A673 (cell line): ENCODE measurements around the gene NTRK3. TPM values are rescaled to one million over a fixed set of nuclear protein-coding genes. Genes with fewer than 3 reads are reported as not detected.

ENCODE experiments used
- BruUV-seq: library from RNA; stranded (reverse); fragments of 400-500 nt; replicated peaks from 2 replicates; lab custom pipeline; 2021; lab: Mats Ljungman, UMichigan
- CTCF ChIA-PET: fragments of 300-600 bp; sonication (Branson Sonifier 250); formaldehyde crosslinking; loops from one replicate; lab custom pipeline; 2022; ENCODE audit warnings: antibody characterized with exemption; lab: Charles Lee
- POLR2A ChIA-PET: fragments of 300-600 bp; sonication (Branson Sonifier 250); formaldehyde crosslinking; loops from one replicate; lab custom pipeline; 2022; ENCODE audit warnings: antibody characterized with exemption; ENCODE audit not compliant: low non-redundant PET; lab: Charles Lee
- DNase-seq: peaks from one replicate; pipeline ENCODE4 v3.0.0-alpha.2; 2015; ENCODE audit warnings: low spot score
- H3K27ac ChIP-seq: fragments of 200-600 bp; sonication (generic); 2 replicates; pipeline ENCODE4 v1.5.1; 2016; ENCODE audit warnings: mixed run types, low read depth, mild to moderate bottlenecking, mixed read lengths, antibody characterized with exemption, low read length; ENCODE audit not compliant: poor library complexity, severe bottlenecking
- H3K27me3 ChIP-seq: fragments of 200-600 bp; sonication (generic); replicated peaks from 2 replicates; pipeline ENCODE4 v1.6.1; 2017; ENCODE audit warnings: mixed run types, low read depth, mild to moderate bottlenecking, mixed read lengths, antibody characterized with exemption, low read length; ENCODE audit not compliant: insufficient read depth, poor library complexity
- H3K36me3 ChIP-seq: fragments of 200-600 bp; sonication (generic); 2 replicates; pipeline ENCODE4 v1.6.1; 2016; ENCODE audit warnings: mixed run types, mild to moderate bottlenecking, mixed read lengths, antibody characterized with exemption, low read length; ENCODE audit not compliant: insufficient read depth, poor library complexity, severe bottlenecking
- H3K4me1 ChIP-seq: fragments of 200-600 bp; sonication (generic); 2 replicates; pipeline ENCODE4 v1.6.1; 2017; ENCODE audit warnings: mixed run types, mild to moderate bottlenecking, mixed read lengths, antibody characterized with exemption, low read length; ENCODE audit not compliant: insufficient read depth, poor library complexity, severe bottlenecking
- H3K4me3 ChIP-seq: fragments of 200-600 bp; sonication (generic); 2 replicates; pipeline ENCODE4 v1.5.1; 2016; ENCODE audit warnings: low read depth, mixed run types, mild to moderate bottlenecking, mixed read lengths, low read length; ENCODE audit not compliant: poor library complexity, severe bottlenecking
- H3K9me3 ChIP-seq: fragments of 200-600 bp; sonication (generic); 2 replicates; pipeline ENCODE4 v1.6.1; 2016; ENCODE audit warnings: mixed run types, low read depth, mild to moderate bottlenecking, mixed read lengths, antibody characterized with exemption, low read length; ENCODE audit not compliant: poor library complexity, severe bottlenecking
- CTCF ChIP-seq: fragments of 300-800, 200-600 bp; sonication (generic); conservative IDR thresholded peaks from 2 replicates; pipeline ENCODE4 v1.5.1; 2017; ENCODE audit warnings: low read depth, mild to moderate bottlenecking, antibody characterized with exemption, low read length, moderate library complexity, mixed read lengths
- EZH2 ChIP-seq: fragments of 200-600 bp; sonication (generic); IDR thresholded peaks from 2 replicates; pipeline ENCODE4 v1.6.1; 2017; ENCODE audit warnings: borderline replicate concordance, low read depth, mild to moderate bottlenecking, mixed read lengths, antibody characterized with exemption, low read length; ENCODE audit not compliant: poor library complexity, severe bottlenecking
- intact Hi-C: fragments of 100-400 bp; cut with micrococcal nuclease; formaldehyde crosslinking; loops from one replicate; pipeline ENCODE4 v1.10.0; 2022; ENCODE audit not compliant: unreplicated experiment
- total RNA-seq: library from RNA; stranded (reverse); gene quantifications from 2 replicates; pipeline ENCODE4 v1.2.3, GENCODE V29; 2021

The NTRK3 gene
- total RNA-seq, 1 experiment from 2014 or later: not detected

DNA sequence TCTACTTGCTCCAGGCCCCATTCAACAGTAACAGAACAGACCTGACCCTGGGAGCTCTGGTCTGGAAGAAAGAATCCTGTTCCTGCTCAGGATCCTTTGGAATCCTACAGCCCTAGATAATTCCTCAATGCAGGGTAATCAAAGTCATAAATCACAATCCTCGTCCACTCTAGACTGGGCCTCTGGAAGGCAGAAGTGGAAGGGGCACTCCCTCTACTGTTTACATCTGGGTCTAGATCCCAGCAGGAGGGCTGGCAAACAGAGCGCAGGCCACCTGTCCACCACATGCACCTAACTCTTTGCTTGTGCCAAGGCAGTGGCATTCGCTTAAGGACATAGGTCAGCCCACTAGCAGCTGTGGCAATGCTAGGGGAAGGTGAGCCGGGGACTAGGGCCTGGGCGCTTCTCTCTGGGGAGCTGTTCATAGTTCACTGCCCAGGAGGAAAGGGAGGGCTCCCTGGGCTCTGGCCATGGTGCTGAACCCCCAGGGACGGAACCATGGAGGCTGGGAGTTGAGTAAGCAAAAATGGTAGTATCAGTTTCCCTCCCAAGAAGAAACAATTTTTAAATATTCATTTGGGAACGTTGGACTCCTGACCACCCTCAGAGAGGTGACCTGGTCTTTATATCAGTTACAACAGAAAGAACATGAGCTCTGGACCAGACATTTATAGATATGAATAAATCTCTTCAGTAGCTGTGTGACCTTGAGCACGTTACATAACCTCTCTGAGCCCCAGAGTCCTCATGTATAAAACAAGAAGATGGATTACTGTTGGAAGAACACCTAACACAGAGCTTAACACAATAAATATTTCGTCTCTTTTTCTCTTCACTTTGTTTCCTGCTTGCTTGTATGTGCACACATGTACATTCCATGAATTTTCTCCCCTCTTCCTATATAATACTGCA is 90.2 kb downstream of the NTRK3 start:
- DNase-seq: peak; percentile 10
- Histone ChIP-seq H3K36me3 (no peaks in the 10 kb centered on the region), H3K4me3 (no peak overlapping the region), H3K4me1 (no peaks in the 10 kb centered on the region), H3K27ac (no peak overlapping the region), H3K9me3 (no peaks in the 10 kb centered on the region), H3K27me3 (no peaks in the 10 kb centered on the region)
- intact Hi-C loops: no loop called here
- BruUV-seq: no TSS peak
- POLR2A ChIA-PET: no interaction called here
- TF ChIP-seq EZH2 (no peak), CTCF (no peak)
- CTCF ChIA-PET: no interaction called here

- POLR2A ChIA-PET: no interaction called here
- no peaks in the 10 kb centered on the region for H3K4me1 ChIP-seq
- no peaks in the 10 kb centered on the region for H3K36me3 ChIP-seq
- DNase-seq: no peak
- no peaks in the 10 kb centered on the region for H3K9me3 ChIP-seq
- no peaks in the 10 kb centered on the region for H3K27me3 ChIP-seq
- TF ChIP-seq EZH2 (no peak), CTCF (no peak)
- no peak overlapping the region for H3K27ac ChIP-seq
- BruUV-seq: no TSS peak
- no peak overlapping the region for H3K4me3 ChIP-seq
- intact Hi-C loops: no loop called here
- CTCF ChIA-PET: interaction anchor here (1.1 kb wide), 1 partner anchor 32 kb away, joined by 3 read pairs; no protein-coding TSS in a partner anchor
Observed at GRCh38 chr15:88161636-88162035, 94.9 kb downstream of the NTRK3 start.

- intact Hi-C loops: no loop called here
- ChIA-PET POLR2A (no interaction called here), CTCF (no interaction called here)
- Histone ChIP-seq H3K9me3 (no peaks in the 10 kb centered on the region), H3K36me3 (no peaks in the 10 kb centered on the region), H3K27ac (no peak overlapping the region), H3K4me3 (no peak overlapping the region), H3K4me1 (no peaks in the 10 kb centered on the region), H3K27me3 (no peaks in the 10 kb centered on the region)
- BruUV-seq: no TSS peak
- TF ChIP-seq EZH2: no peak
- no peak for TF ChIP-seq CTCF
- DNase-seq: no peak
Observed at GRCh38 chr15:88155310-88155709, 101.2 kb downstream of the NTRK3 start.
